Endodermal cell (in vitro differentiated cells): ENCODE data around the gene CD58. TPM values are rescaled to one million over a fixed set of nuclear protein-coding genes. Genes with fewer than 3 reads are reported as not detected.

ENCODE experiments used
- DNase-seq: peaks from one replicate; pipeline ENCODE4 v3.0.0-alpha.2; 2017
- H3K27ac ChIP-seq: 2 replicates; pipeline ENCODE4 v1.5.1; 2013; ENCODE audit warnings: mild to moderate bottlenecking, low read depth, low read length, moderate library complexity
- H3K27me3 ChIP-seq: 2 replicates; pipeline ENCODE4 v1.6.1; 2013; ENCODE audit warnings: mild to moderate bottlenecking, low read length, moderate library complexity; ENCODE audit not compliant: insufficient read depth, control insufficient read depth, poor library complexity, severe bottlenecking
- H3K36me3 ChIP-seq: 2 replicates; pipeline ENCODE4 v1.7.0; 2013; ENCODE audit warnings: mild to moderate bottlenecking, low read length, moderate library complexity; ENCODE audit not compliant: control insufficient read depth, insufficient read depth
- H3K4me1 ChIP-seq: one replicate; pipeline ENCODE4 v1.7.0; 2013; ENCODE audit warnings: low read length; ENCODE audit not compliant: control insufficient read depth, insufficient read depth
- H3K4me3 ChIP-seq: 2 replicates; pipeline ENCODE4 v1.5.1; 2013; ENCODE audit warnings: mild to moderate bottlenecking, low read length, moderate library complexity
- H3K9ac ChIP-seq: 2 replicates; pipeline ENCODE4 v1.6.1; 2013; ENCODE audit warnings: mild to moderate bottlenecking, low read length, moderate library complexity; ENCODE audit not compliant: poor library complexity, severe bottlenecking; ENCODE audit errors: extremely low read depth
- H3K9me3 ChIP-seq: 2 replicates; pipeline ENCODE4 v1.6.1; 2013; ENCODE audit warnings: mild to moderate bottlenecking, low read length, moderate library complexity; ENCODE audit not compliant: control insufficient read depth
- H3K27ac Mint-ChIP-seq: 2 replicates; pipeline ENCODE4 v1.8.0; 2020; ENCODE audit warnings: mixed read lengths
- H3K27me3 Mint-ChIP-seq: 2 replicates; pipeline ENCODE4 v1.8.0; 2021; ENCODE audit warnings: mild to moderate bottlenecking, mixed read lengths; ENCODE audit not compliant: insufficient read depth
- H3K36me3 Mint-ChIP-seq: 2 replicates; pipeline ENCODE4 v1.8.0; 2020; ENCODE audit warnings: low read depth, mixed read lengths
- H3K4me1 Mint-ChIP-seq: 2 replicates; pipeline ENCODE4 v1.8.0; 2020; ENCODE audit warnings: mixed read lengths
- H3K4me3 Mint-ChIP-seq: 2 replicates; pipeline ENCODE4 v1.8.0; 2020; ENCODE audit warnings: mild to moderate bottlenecking, moderate library complexity, mixed read lengths
- H3K9me3 Mint-ChIP-seq: 2 replicates; pipeline ENCODE4 v1.8.0; 2020; ENCODE audit warnings: mild to moderate bottlenecking, mixed read lengths
- WGBS, 2 experiments: methylation state at CpG; one replicate each; pipeline versions ENCODE4 v1.1.5 to v1.1.7; 2013; ENCODE audit warnings: missing lambda C conversion rate in 2 of 2, mixed read lengths in 1 of 2; ENCODE audit not compliant: insufficient coverage in 1 of 2, insufficient read length in 1 of 2; 5-methylcytosine and 5-hydroxymethylcytosine counted together
- total RNA-seq, 2 donors: library from RNA; stranded (reverse); fragmentation: NEBNext Ultra II Directional in 1 of 2; extraction: Animal tissue kit (Norgen Biotek cat#: 25700) in 1 of 2; gene quantifications; 2 replicates in 1 of 2; 3 replicates in 1 of 2; pipeline ENCODE4 v1.2.1, GENCODE V29; 2021
- TF ChIP-seq, protein P1 (sequence below): fragments of 200-600 bp; sonication (generic); conservative IDR thresholded peaks from 2 replicates; pipeline ENCODE4 v1.5.0; 2021; ENCODE audit warnings: antibody characterized with exemption, mild to moderate bottlenecking

Gene CD58
- total RNA-seq, 2 donors from 2014 or later: 4.6 to 5.9 TPM

GRCh38 chr1:116501870-116502244 lies 69.0 kb downstream of the CD58 start:
- no peak overlapping the region for H3K27ac Mint-ChIP-seq
- no peaks in the 10 kb centered on the region for H3K36me3 Mint-ChIP-seq
- DNase-seq: no peak
- H3K27me3 ChIP-seq: no peaks in the 10 kb centered on the region
- peaks cover 4% of the 10 kb centered on the region for H3K4me1 ChIP-seq
- no peak overlapping the region for H3K4me3 Mint-ChIP-seq
- H3K9me3 Mint-ChIP-seq: no peaks in the 10 kb centered on the region
- TF ChIP-seq, protein P1, sequence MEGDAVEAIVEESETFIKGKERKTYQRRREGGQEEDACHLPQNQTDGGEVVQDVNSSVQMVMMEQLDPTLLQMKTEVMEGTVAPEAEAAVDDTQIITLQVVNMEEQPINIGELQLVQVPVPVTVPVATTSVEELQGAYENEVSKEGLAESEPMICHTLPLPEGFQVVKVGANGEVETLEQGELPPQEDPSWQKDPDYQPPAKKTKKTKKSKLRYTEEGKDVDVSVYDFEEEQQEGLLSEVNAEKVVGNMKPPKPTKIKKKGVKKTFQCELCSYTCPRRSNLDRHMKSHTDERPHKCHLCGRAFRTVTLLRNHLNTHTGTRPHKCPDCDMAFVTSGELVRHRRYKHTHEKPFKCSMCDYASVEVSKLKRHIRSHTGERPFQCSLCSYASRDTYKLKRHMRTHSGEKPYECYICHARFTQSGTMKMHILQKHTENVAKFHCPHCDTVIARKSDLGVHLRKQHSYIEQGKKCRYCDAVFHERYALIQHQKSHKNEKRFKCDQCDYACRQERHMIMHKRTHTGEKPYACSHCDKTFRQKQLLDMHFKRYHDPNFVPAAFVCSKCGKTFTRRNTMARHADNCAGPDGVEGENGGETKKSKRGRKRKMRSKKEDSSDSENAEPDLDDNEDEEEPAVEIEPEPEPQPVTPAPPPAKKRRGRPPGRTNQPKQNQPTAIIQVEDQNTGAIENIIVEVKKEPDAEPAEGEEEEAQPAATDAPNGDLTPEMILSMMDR: no peak
- no peak overlapping the region for H3K4me3 ChIP-seq
- no peaks in the 10 kb centered on the region for H3K36me3 ChIP-seq
- WGBS, 2 experiments: 90 to 100% methylated on average over 1 to 2 of the region's 2 CpGs
- H3K9me3 ChIP-seq: no peaks in the 10 kb centered on the region
- H3K4me1 Mint-ChIP-seq: peaks cover 3% of the 10 kb centered on the region
- H3K27me3 Mint-ChIP-seq: no peaks in the 10 kb centered on the region
- no peak overlapping the region for H3K9ac ChIP-seq
- no peak overlapping the region for H3K27ac ChIP-seq

DNA sequence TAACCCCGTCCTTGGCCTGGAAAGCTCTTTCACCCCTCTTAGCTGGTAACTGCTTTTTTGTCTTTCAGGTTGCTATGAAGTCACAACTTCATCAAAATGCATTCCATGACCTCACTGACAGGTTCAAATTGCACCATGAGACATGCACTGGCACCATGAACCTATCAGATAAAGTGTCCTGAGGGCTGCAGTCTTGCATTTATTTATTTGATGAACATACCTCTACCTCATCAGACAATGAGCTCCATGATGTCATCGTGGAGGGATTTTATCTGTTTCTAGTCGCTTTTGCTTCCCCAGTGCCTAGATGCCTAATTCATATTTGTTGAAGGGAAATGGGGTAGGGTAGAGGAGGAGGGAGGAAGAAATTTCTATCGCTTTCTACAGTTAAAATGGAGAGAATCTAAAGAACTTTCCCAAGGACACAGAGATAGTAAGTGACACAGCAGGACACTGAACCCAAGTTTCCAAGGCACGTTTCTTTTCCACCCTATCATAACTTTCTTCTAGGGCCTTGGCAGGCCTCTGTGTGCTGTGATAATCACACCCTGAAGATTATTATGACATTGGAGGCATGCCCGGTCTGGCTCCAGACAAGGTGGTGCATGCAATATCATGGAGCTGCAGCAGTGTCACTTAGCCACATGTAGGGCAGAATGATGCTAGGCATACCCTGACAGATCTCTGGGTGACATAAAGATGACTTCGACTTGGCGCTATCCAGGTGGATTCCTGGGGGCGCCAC lies 69.5 kb downstream of the CD58 start:
- peaks cover 4% of the 10 kb centered on the region for H3K4me1 ChIP-seq
- Mint-ChIP-seq H3K27ac (no peak overlapping the region), H3K27me3 (no peaks in the 10 kb centered on the region), H3K36me3 (no peaks in the 10 kb centered on the region), H3K4me1 (peaks cover 3% of the 10 kb centered on the region), H3K9me3 (no peaks in the 10 kb centered on the region), H3K4me3 (no peak overlapping the region)
- TF ChIP-seq, protein P1: no peak
- no peaks in the 10 kb centered on the region for H3K36me3 ChIP-seq
- H3K27me3 ChIP-seq: no peaks in the 10 kb centered on the region
- no peak overlapping the region for H3K4me3 ChIP-seq
- no peak overlapping the region for H3K27ac ChIP-seq
- DNase-seq: no peak
- 84 to 94% methylated on average over 7 to 9 of the region's 9 CpGs for WGBS, 2 experiments
- no peaks in the 10 kb centered on the region for H3K9me3 ChIP-seq
- H3K9ac ChIP-seq: no peak overlapping the region

GRCh38 chr1:116498789-116499628 lies 71.8 kb downstream of the CD58 start:
- DNase-seq: peak; percentile 89

More at GRCh38 chr1:116498789-116499628, 71.8 kb downstream of the CD58 start:
- H3K27ac Mint-ChIP-seq: no peak overlapping the region
- TF ChIP-seq, protein P1: peak; percentile 97
- H3K4me3 Mint-ChIP-seq: no peak overlapping the region
- Histone ChIP-seq H3K27ac (no peak overlapping the region), H3K4me1 (peaks cover 3% of the 10 kb centered on the region), H3K9me3 (no peaks in the 10 kb centered on the region), H3K9ac (no peak overlapping the region), H3K4me3 (no peak overlapping the region), H3K27me3 (no peaks in the 10 kb centered on the region), H3K36me3 (no peaks in the 10 kb centered on the region)
- WGBS, 2 experiments: 61 to 67% methylated on average over 10 to 13 of the region's 13 CpGs
- H3K36me3 Mint-ChIP-seq: no peaks in the 10 kb centered on the region
- no peaks in the 10 kb centered on the region for H3K27me3 Mint-ChIP-seq
- peaks cover 16% of the 10 kb centered on the region for H3K4me1 Mint-ChIP-seq
- H3K9me3 Mint-ChIP-seq: no peaks in the 10 kb centered on the region
